Limb (tissue), 2 donors: ENCODE results near the gene RAG1.
"Not testable (repeated sequence)": the region's sequence is repeated elsewhere in the genome, so short reads cannot be mapped to it uniquely, and the experiment has no call there.

ENCODE experiments used
- DNase-seq, 2 donors: peaks; one replicate each; pipeline ENCODE4 v3.0.0-alpha.2; 2016; ENCODE audit errors: extremely low spot score in 2 of 2

The RAG1 gene

DNA sequence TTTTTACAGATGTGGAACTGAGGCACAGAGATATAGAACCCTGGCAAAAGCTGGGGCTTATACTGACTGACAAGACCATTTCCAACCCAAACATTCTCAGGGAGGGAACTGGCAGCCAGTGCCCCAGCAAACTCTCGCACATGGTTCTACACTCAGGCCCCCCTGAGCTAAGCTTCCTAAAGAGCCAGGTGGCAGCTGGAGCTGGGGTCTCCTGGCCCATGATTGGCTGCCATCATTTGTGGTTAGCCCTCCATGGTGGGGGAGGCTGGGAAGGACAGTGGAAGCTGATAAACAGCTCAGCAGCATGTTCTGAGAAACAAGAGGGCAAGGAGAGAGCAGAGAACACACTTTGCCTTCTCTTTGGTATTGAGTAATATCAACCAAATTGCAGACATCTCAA lies at the start of gene RAG1:
Gene RAG1 (plus strand): TSS at position 314 of the 400 bp plus-strand sequence. CDS start 5,298 bp downstream, outside the sequence.
- no peak for DNase-seq

GRCh38 chr11:36530840-36531239 lies 37.0 kb upstream of the RAG1 start:
- no peak for DNase-seq

GRCh38 chr11:36532941-36533601 lies 34.7 kb upstream of the RAG1 start:
- no peak for DNase-seq

DNA sequence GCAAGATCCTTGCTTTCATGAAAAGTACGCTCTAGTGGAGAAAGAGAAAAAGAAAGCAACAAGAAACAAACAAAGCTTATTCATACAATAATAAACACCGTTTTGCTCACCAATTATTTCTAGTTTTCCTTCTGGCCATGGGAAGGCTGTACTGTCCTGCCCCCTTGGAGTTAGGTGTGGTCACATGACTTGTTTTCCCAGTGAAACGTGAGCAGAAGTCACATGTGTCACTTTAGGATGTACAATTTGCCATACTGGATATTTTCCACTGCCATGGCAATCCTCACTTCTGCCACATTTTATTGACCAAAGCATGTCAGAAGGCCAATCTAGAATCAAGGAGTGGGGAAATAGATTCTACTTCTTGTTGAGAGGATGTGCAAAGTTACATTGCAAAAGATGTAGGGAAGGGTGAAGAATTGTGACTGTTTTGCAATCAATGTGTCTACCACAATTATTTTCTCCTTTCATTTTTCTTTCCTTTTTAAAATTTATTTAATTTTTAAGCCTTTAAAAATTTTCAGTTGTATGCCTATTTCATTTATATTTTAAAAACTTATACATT lies 33.4 kb upstream of the RAG1 start:
- DNase-seq = no peak

DNA sequence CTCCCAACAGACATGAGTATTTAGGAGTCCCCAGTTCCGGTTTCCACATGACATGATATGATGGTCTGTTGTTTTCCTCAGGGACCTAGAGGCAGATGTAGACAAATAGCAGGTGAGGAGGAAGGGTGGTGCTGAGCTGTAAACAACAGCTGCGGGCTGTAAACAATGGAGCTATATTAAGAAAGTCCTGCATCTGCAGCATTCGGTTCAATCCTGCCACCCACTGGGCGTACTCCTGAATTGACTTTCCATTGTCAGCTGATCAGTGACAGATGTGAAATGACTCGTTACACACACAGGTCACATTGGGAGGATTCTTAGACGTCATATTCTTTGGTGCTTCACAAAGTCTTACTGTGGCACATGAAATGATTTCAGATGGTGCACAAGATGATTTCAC lies 26.8 kb upstream of the RAG1 start:
- DNase-seq = peak in 1 of 2 donors; percentile 36

- DNase-seq = no peak
These were observed 17.3 kb upstream of the RAG1 start for GRCh38 chr11:36550385-36551115.

GRCh38 chr11:36557390-36557789 lies 10.4 kb upstream of the RAG1 start:
- not testable (repeated sequence) for DNase-seq

DNA sequence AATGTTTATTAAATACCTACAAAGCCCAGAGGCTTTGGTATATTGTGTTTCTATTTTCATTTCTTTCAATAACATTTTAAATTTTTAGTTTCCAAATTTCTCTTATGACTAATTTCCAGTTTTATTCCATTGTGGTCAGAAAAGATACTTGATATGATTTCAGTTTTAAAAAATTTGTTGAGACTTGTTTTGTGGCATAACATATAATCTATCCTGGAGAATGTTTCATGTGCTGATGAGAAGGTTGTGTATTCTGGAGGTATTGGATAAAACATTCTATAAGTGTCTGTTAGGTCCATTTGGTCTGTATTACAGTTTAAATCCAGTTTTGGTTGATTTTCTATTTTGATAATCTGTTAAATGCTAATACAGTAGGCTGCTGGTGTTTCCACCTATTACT lies 9.8 kb upstream of the RAG1 start:
- no peak for DNase-seq

GRCh38 chr11:36558571-36559413 lies 9.0 kb upstream of the RAG1 start:
- DNase-seq = no peak

DNA sequence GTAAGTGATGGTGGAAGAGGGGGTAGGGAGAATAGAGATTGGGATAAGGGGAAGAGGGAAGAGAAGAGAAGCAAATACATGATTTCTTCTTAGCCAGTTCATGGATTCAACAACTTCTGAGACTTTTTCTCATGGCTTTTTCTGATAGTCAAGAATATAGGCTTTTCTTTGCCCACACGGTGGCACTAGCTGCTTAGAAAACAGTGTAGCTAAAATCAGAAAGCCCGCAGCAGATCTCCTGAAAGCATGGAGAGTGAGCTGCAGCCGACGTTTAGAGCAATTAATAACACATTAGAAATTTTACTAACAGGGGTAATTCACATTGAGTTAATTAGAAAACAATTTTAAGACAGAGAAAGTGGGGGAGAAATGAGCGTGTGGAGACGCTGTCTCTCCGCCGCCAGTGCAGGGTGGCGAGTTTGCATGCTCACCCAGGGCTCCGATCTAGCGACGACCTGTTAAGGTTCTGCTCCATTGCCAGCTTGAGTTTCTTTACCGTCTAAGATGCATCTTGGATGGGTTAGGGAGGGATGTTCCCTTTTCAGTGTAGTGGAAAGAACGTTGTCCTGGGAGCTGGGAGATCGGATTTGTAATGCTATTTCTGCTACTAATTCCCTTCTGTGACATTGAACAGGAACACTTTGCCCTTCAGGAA lies 3.3 kb upstream of the RAG1 start:
- DNase-seq = peak; percentile 75 to 81

- no peak for DNase-seq
These were observed 2.7 kb upstream of the RAG1 start for GRCh38 chr11:36565031-36565610.

DNA sequence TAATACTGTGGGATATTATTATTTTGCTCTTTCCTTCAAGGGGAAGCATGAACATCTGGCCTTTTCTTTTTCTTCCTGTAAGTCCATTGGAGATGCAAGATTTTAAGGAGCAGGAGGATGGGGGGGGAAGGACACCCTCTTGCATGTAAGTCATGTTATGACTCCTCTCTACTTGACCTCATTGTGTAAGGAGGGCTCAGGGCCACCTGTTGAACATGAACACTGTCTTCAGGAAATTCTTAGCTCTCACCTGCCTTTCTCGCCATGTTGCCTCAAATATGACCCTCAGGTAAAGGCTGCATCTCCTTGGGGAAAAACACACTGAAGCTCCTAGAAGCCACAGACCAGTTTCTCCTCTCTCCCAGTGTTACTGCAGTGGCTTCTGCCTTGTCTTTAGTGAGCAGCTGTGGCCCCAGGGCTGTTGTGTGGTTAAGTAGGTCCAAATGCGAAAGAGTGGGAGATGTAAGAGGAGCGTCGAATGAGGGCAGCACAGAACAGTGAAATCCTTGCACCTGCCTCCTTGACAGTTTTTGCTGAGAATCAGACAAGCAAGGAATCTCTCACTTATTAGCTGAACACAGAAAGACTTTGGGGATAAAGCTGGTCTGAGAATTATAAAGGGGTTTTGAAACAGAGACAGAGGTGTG lies 1.3 kb upstream of the RAG1 start:
- no peak for DNase-seq

DNA sequence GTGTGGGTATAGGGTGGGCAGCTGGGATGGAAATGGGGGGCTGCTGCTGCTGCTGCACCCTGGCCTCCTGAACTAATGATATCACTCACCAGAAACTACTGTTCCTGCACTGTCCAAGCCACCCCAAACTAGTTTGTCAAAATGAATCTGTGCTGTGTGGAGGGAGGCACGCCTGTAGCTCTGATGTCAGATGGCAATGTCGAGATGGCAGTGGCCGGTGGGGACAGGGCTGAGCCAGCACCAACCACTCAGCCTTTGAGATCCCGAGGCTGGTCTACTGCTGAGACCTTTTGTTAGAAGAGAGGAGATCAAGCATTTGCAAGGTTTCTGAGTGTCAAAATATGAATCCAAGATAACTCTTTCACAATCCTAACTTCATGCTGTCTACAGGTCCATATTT lies 1.3 kb downstream of the RAG1 start:
- DNase-seq = no peak

DNA sequence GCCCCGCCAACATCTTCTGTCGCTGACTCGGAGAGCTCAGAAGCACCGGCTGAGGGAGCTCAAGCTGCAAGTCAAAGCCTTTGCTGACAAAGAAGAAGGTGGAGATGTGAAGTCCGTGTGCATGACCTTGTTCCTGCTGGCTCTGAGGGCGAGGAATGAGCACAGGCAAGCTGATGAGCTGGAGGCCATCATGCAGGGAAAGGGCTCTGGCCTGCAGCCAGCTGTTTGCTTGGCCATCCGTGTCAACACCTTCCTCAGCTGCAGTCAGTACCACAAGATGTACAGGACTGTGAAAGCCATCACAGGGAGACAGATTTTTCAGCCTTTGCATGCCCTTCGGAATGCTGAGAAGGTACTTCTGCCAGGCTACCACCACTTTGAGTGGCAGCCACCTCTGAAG lies 6.7 kb downstream of the RAG1 start:
- no peak for DNase-seq

GRCh38 chr11:36577373-36577772 lies 9.6 kb downstream of the RAG1 start:
- no peak for DNase-seq

- DNase-seq = no peak
These were observed 10.1 kb downstream of the RAG1 start for GRCh38 chr11:36577859-36578258.

DNA sequence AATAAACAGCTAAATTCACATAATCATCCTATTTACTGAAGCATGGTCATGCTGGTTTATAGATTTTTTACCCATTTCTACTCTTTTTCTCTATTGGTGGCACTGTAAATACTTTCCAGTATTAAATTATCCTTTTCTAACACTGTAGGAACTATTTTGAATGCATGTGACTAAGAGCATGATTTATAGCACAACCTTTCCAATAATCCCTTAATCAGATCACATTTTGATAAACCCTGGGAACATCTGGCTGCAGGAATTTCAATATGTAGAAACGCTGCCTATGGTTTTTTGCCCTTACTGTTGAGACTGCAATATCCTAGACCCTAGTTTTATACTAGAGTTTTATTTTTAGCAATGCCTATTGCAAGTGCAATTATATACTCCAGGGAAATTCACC lies 10.7 kb downstream of the RAG1 start:
- no peak for DNase-seq

DNA sequence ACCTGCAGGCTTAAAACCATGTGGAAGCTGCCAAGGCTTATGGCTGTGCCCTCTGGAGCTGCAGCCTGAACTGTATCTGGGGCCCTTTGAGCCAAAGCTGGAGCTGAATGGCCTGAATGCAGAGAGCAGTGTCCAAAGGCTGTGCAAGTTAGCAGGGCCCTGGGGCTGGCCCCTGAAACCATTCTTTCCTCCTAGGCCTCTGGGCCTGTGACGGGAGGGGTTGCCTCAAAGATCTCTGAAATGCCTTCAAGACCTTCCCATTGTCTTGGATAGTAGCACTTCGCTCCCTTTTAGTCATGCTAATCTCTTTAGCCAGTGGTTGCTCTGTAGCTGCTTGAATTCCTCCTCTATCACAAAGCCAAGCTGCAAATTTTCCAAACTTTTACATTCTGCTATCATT lies 13.7 kb downstream of the RAG1 start:
- no peak for DNase-seq

DNA sequence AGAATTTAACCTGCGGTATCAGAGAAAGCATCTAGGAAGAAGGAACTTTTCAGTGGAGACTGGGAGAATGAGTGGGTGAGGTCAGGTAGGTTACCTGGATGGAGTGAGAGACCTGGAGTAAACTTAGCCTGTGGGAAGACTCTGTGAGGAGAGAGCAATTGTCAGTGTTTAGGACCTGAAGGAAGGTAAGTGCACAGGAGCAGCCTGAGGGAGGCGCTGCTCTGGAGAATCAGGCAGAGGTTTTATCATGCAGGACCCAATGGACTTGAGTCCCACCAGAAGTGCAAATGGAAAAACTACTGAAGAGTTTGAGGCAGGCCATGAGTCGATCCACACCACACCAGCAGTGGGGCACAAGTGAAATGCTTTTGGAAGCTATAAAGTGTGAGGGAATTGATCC lies 15.9 kb downstream of the RAG1 start:
- no peak for DNase-seq

GRCh38 chr11:36586543-36586942 lies 18.7 kb downstream of the RAG1 start:
- no peak for DNase-seq

DNA sequence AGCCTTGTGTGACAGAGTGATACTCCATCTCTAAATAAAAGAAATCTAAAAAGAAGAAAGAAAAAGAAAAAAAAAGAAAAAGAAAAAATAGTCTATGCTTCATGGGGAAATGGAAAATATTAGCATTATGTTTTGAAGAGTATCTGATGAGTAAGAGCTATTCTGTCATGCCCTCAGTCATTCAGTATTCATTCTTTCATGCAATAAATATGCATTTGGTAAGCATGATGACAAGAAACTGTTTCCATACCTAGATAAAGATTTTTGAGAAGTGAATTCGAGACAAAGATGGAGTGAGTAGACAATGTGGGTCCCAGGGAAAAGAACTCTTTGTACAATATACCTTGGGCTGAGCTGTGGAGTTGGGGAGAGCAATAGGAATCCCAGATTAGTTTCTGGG lies 20.3 kb downstream of the RAG1 start:
- DNase-seq = no peak
